Panc1 (cell line): ENCODE measurements around the gene CELA1.

Experiments
- CTCF ChIP-seq: fragments of 450-650 bp; IDR thresholded peaks from 2 replicates; pipeline ENCODE4 v1.5.1; 2017; ENCODE audit warnings: mild to moderate bottlenecking
- POLR2AphosphoS5 ChIP-seq: IDR thresholded peaks from 2 replicates; pipeline ENCODE4 v1.6.1; 2012; ENCODE audit warnings: mild to moderate bottlenecking, low read depth, low read length, moderate library complexity
- SIN3A ChIP-seq: IDR thresholded peaks from 2 replicates; pipeline ENCODE4 v1.6.1; 2012; ENCODE audit warnings: low read depth, mild to moderate bottlenecking, low read length, moderate library complexity, borderline replicate concordance; ENCODE audit not compliant: insufficient read depth

DNA sequence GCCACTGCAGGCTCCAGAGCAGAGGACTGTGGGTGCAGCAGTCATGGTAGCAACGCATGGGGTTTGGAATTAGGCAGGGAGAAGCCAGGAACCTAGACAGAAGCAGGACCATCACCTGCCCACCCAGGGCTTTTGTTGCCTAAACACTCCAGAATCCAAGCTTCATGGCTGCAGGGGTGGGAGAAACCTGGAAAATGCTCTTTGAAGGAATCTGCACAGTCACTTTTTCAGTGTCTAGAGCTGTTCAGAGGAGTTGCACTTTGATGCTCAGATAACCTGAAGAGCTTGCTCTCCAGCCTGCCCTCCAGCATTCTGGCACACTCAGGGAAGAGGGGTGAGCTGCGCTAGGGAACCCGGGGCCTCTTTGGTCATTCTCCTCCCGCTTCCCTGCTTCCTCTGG lies 1.6 kb upstream of the CELA1 start:
- TF ChIP-seq POLR2AphosphoS5 (no peak), CTCF (no peak), SIN3A (no peak)
